Peyer's patch (tissue), 4 donors: ENCODE results near the gene DIAPH2.

Experiments
- POLR2A ChIP-seq, 2 donors: fragments of 450-650 bp; IDR thresholded peaks; one replicate each; pipeline ENCODE4 v1.5.1; 2017; ENCODE audit warnings: antibody characterized with exemption in 2 of 2, mild to moderate bottlenecking in 2 of 2, moderate library complexity in 2 of 2
- TF ChIP-seq, protein P1 (sequence below), 6 experiments: fragments of 450-650 bp in 4 of 6; fragments of 200-600 bp in 2 of 6; sonication (generic) in 1 of 6; IDR thresholded peaks; one replicate each; pipeline ENCODE4 v1.5.1; 2017 to 2019; ENCODE audit warnings: antibody characterized with exemption in 6 of 6, mild to moderate bottlenecking in 3 of 6, moderate library complexity in 1 of 6

DNA sequence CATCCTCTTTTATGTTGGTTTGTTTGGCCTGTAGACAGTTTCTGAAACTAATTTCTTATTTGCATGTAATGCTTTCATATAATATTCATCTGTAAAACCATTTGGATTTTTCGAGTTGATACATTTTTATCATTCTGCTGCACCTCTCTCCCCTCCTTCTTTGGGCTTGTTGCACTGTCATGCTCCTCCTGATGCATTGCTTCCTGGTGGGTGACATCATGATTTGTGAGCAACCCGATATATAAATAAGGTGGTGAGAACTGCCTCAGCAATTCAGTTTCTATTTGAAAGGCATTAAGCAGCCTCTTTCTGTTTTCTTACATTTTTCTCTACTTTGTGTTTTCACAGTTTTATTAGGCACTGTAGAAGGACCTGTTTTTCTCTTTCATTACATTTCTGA lies 714.8 kb downstream of the DIAPH2 start:
- TF ChIP-seq, protein P1, sequence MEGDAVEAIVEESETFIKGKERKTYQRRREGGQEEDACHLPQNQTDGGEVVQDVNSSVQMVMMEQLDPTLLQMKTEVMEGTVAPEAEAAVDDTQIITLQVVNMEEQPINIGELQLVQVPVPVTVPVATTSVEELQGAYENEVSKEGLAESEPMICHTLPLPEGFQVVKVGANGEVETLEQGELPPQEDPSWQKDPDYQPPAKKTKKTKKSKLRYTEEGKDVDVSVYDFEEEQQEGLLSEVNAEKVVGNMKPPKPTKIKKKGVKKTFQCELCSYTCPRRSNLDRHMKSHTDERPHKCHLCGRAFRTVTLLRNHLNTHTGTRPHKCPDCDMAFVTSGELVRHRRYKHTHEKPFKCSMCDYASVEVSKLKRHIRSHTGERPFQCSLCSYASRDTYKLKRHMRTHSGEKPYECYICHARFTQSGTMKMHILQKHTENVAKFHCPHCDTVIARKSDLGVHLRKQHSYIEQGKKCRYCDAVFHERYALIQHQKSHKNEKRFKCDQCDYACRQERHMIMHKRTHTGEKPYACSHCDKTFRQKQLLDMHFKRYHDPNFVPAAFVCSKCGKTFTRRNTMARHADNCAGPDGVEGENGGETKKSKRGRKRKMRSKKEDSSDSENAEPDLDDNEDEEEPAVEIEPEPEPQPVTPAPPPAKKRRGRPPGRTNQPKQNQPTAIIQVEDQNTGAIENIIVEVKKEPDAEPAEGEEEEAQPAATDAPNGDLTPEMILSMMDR (IDR thresholded peaks at IDR 0.05) = no peak
- no peak for TF ChIP-seq POLR2A (IDR thresholded peaks at IDR 0.05)
